Mesodermal cell (in vitro differentiated cells): Measurements from ENCODE around the gene COPS2. TPM values are rescaled to one million over a fixed set of nuclear protein-coding genes. Genes with fewer than 3 reads are reported as not detected.
A peak's percentile ranks its signal among the peaks of the same experiment; 100 is the strongest.
"Not testable (repeated sequence)": the region's sequence is repeated elsewhere in the genome, so short reads cannot be mapped to it uniquely, and the experiment has no call there.

Experiments used
- H3K27ac ChIP-seq: 2 replicates; pipeline ENCODE4 v1.7.0; 2013; ENCODE audit warnings: mild to moderate bottlenecking, low read depth, low read length, moderate library complexity; ENCODE audit not compliant: severe bottlenecking
- H3K36me3 ChIP-seq: 2 replicates; pipeline ENCODE4 v1.7.1; 2013; ENCODE audit warnings: mild to moderate bottlenecking, low read length, moderate library complexity; ENCODE audit not compliant: control insufficient read depth, insufficient read depth
- H3K4me1 ChIP-seq: one replicate; pipeline ENCODE4 v1.7.1; 2013; ENCODE audit warnings: mild to moderate bottlenecking, low read length; ENCODE audit not compliant: insufficient read depth, control insufficient read depth, poor library complexity, severe bottlenecking
- H3K4me3 ChIP-seq: 2 replicates; pipeline ENCODE4 v1.7.0; 2013; ENCODE audit warnings: low read length, control low read depth, mild to moderate bottlenecking; ENCODE audit not compliant: insufficient read depth, poor library complexity, severe bottlenecking; ENCODE audit errors: extremely low read depth
- H3K9me3 ChIP-seq: 2 replicates; pipeline ENCODE4 v1.7.1; 2013; ENCODE audit warnings: mild to moderate bottlenecking, low read length, moderate library complexity; ENCODE audit not compliant: control insufficient read depth
- WGBS, 2 experiments: methylation state at CpG; one replicate each; pipeline ENCODE4 v1.1.5; 2013; ENCODE audit warnings: missing lambda C conversion rate in 2 of 2; ENCODE audit not compliant: insufficient coverage in 2 of 2; 5-methylcytosine and 5-hydroxymethylcytosine counted together
- polyA plus RNA-seq, 2 experiments: library from polyadenylated mRNA; stranded (reverse); fragments of 50-300 nt; gene quantifications; one replicate each; pipeline ENCODE4 v1.2.3, GENCODE V29; 2013

COPS2 gene
- polyA plus RNA-seq (2013, experiment 1 of 2) = 98.1 TPM
- 120 TPM for polyA plus RNA-seq (2013, experiment 2 of 2)

DNA sequence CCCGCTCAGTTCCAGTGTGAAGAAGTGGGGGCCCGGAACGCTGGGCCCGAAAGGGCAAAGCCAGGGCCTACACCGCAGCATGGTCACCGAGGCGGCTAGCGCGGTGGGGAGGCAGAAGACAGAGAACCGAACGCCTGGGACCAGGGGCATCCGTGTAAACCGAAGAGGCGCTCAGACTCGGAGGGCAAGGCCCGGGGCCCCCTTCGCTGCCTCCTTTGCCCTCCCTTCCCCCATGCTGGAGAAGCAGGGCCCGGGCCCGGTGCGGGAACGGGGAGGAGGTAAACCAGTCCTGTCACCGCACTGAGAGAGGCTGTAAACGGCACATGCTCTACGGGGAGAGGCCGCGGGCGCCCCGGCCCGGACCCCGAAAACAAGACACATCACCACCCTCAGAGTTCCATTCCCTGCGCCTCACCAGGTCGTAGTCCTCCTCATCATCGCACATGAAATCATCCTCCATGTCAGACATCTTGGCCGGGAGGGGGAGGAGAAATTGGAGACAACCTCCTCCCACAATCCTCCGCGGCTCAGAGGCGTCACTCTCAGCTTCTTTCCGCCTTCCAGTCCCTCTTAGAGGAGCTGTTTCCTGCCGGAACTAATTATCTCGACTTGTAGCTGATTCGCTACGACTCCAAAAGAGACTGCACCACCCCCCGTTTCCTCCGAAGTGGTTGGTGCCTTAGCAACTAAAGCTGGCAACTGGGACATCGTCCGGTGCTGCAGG lies at the start of gene COPS2:
TSS of gene COPS2 (minus strand) at position 490 of the 724 bp plus-strand sequence. CDS start at position 469, 21 bp downstream.
- Histone ChIP-seq H3K4me1 (no peaks in the 10 kb centered on the region), H3K27ac (peak within 1 kb of the TSS; percentile 88), H3K9me3 (no peaks in the 10 kb centered on the region), H3K36me3 (peaks cover 5% of the 10 kb centered on the region), H3K4me3 (peak within 1 kb of the TSS; percentile 83)
- 0% methylated on average over 22 to 30 of the region's 46 CpGs for WGBS, 2 experiments

DNA sequence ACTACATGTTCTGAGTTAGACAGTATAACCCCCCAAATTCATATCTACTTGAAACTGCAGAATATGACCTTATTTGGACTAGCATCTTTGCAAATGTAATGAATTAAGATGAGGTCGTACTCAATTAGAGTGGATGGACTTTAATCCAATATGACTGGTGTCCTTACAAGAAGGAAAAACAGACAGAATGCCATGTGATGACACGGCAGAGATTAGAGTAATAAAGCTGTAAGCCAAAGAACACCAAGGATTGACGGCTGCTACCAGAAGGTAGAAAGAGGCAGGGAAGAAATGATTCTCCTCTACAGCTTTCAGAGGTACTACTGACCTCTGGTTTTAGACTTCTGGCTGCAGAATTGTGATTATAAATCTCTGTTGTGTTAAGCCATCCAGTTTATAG lies 44.9 kb upstream of the COPS2 start:
- WGBS, 2 experiments = 93 to 97% methylated on average over 2 to 3 of the region's 3 CpGs
- Histone ChIP-seq H3K4me3 (no peak overlapping the region), H3K27ac (no peak overlapping the region), H3K36me3 (no peaks in the 10 kb centered on the region), H3K9me3 (no peaks in the 10 kb centered on the region), H3K4me1 (no peaks in the 10 kb centered on the region)

DNA sequence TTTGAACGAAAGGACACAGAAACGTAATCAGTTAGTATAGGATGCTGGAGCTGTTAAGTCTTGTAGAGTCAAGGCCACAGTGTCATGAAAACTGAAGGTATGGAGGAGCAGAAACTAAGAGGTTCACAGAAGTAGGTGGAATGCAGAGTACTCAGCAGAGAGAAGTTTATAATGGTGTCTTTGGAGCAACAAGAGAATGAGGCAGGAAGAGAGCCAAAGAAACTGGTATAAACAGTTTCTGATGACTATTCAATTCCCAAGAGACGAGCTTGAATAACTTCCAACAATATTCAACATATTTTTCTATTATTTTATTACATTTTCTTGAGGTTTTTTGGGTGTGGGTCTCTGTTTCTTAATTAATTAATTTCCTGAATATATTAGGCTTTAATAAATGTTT lies 44.3 kb upstream of the COPS2 start:
- 90 to 95% methylated on average over 2 of the region's 3 CpGs for WGBS, 2 experiments
- no peaks in the 10 kb centered on the region for H3K36me3 ChIP-seq
- no peaks in the 10 kb centered on the region for H3K9me3 ChIP-seq
- H3K27ac ChIP-seq = no peak overlapping the region
- H3K4me1 ChIP-seq = no peaks in the 10 kb centered on the region
- no peak overlapping the region for H3K4me3 ChIP-seq

DNA sequence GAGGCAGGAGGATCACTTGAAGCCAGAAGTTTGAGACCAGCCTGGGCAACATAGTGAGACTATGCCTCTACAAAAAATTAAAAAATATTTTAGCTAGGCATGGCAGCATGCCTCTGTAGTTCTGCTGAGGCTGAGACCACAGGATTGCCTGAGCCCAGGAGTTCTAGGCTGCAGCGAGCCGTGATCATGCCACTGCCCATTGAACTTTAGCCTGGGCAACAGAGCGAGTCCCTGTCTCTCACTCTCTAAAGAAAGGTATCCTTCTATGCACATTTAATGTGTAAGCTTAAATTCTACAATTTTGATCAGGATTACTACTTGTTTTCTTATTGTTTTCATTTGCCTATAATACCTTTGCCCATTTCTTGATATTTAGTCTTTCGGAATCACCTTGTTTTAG lies 41.5 kb upstream of the COPS2 start:
- Histone ChIP-seq H3K4me3 (no peak overlapping the region), H3K4me1 (no peaks in the 10 kb centered on the region), H3K36me3 (no peaks in the 10 kb centered on the region), H3K27ac (no peak overlapping the region), H3K9me3 (no peaks in the 10 kb centered on the region)
- WGBS, 2 experiments = 100% methylated on average over 2 of the region's 4 CpGs

DNA sequence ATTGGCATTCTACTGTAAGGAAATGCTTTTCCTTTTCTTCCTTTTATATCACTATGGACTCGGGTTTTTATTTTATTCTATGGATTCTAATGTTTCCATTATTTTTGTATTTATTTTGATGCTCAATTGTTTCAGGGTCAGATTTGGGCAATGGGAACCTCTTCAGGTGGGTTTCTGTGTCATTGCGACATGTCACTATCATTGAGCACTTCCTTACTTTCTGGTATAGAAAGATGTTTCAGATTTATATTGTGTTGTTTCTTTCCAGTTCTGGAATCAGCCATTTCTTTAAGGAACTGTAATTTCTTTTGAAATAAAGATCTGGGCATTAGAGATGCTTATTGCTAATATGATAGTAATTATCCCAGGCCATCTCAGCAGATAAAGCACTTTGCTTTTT lies 36.5 kb upstream of the COPS2 start:
- Histone ChIP-seq H3K4me3 (no peak overlapping the region), H3K36me3 (no peaks in the 10 kb centered on the region), H3K4me1 (no peaks in the 10 kb centered on the region), H3K27ac (no peak overlapping the region), H3K9me3 (no peaks in the 10 kb centered on the region)
- no CpG with 5 or more reads among the region's 2 CpGs for WGBS, 2 experiments

DNA sequence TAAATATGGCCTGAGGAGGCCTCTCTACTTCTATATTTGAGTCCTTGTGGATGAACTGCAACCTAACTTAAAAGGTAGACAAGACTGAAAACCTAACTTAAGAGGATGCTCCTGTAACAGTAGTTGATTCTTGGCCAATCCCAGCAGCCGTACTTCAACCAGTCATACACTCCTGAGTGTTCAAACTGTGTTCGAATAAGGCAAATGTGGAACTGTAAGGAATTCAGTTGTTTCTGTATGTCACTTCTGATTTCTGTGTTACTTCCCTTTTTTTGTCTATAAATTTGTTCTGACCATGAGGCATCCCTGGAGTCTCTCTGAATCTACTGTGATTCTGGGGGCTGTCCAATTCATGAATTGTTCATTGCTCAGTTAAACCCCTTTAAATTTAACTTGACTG lies 35.2 kb upstream of the COPS2 start:
- H3K4me3 ChIP-seq = no peak overlapping the region
- H3K9me3 ChIP-seq = no peaks in the 10 kb centered on the region
- H3K27ac ChIP-seq = no peak overlapping the region
- no peaks in the 10 kb centered on the region for H3K36me3 ChIP-seq
- no peaks in the 10 kb centered on the region for H3K4me1 ChIP-seq
- 80% methylated on average over 1 of the region's 2 CpGs; no CpG with 5 or more reads in 1 of the 2 experiments for WGBS, 2 experiments

DNA sequence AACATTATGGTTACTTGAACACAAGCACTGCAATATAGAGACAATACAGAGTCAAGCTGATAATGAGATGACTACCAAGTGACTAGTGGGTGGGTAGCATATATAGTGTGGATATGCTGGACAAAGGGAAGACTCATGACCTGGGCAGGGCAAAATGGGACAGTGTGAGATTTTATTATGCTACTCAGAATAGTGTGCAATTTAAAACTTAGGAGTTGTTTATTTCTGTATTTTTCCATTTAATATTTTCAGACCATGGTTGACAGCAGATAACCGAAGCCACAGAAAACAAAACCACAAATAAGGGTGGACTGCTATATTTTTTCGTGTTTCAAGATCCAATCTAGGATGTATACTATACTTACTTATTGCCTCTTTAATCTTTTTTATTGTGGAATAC lies 34.2 kb upstream of the COPS2 start:
- WGBS, 2 experiments = no CpG with 5 or more reads among the region's 2 CpGs
- Histone ChIP-seq H3K4me3 (no peak overlapping the region), H3K36me3 (no peaks in the 10 kb centered on the region), H3K9me3 (no peaks in the 10 kb centered on the region), H3K27ac (no peak overlapping the region), H3K4me1 (no peaks in the 10 kb centered on the region)

DNA sequence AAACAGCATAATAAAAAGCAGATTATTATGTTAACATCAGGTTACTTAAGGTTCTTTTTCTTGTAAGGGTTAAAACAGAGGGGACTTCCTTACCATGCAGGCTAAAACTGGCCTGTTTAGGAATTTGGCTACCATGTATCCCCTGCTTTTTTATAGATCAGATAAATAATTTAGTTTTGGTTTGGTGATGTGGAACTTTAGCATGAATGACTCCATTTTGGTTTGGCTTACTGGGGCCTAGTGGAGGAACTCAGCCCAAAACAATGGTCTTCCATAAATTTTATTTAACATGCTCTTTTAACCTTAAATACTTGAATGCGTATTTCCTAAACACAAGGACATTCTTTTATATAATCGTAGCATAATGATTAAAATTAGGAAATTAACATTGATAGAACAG lies 33.5 kb upstream of the COPS2 start:
- Histone ChIP-seq H3K9me3 (no peaks in the 10 kb centered on the region), H3K4me3 (no peak overlapping the region), H3K4me1 (no peaks in the 10 kb centered on the region), H3K27ac (no peak overlapping the region), H3K36me3 (no peaks in the 10 kb centered on the region)
- WGBS, 2 experiments = no CpG with 5 or more reads among the region's 2 CpGs

DNA sequence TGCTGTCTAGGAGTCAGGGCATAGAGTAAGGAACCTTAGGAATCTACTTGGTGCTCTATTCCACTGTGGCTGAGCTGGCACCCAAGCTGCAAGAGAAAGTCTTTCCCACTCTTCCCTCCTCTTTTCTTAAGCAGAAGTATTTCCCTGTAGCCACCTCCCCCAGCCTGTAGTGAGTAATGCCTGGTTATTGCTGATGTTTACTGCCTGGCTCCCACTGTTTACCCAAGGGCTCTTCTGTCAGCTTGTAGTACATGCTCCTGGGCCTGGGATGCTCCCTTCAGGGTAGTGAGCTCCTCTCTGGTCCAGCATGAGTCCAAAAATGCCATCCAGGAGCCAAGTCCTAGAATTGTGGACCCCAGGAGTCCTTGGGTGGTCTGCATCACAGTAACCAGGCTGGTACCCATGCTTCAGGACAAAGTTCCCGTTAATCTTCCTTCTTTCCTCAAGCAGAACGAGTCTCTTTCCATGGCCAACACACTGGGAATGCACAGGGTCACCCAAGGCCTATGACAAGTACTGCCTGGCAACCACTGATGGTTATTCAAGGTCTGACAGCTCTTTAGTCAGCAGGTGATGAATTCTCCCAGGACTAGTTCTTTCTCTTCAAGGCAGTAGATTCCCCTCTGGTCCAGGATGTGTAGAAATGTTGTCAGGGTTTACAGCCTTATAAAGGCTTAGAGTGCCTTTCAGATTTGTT lies 32.3 kb upstream of the COPS2 start:
- Histone ChIP-seq H3K36me3 (no peaks in the 10 kb centered on the region), H3K4me1 (no peaks in the 10 kb centered on the region), H3K9me3 (no peaks in the 10 kb centered on the region), H3K4me3 (no peak overlapping the region), H3K27ac (no peak overlapping the region)
- 92 to 100% methylated on average over 2 of the region's 2 CpGs for WGBS, 2 experiments

DNA sequence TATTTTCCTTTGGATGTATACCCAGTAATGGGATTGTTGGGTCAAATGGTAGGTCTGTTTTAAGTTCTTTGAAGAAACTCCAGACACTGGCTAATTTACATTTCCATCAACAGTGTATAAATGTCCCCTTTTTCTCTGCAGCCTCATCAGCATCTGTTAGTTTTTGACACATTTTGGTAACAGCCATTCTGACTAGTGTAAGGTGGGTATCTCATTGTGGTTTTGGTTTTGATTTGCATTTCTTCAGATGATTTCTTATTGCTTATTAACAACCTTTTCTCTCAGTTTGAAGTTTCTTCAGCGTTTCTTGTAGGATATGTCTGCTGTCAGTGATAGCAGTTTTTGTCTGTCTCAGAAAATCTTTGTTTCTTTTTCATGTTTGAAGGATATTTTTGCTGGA lies 30.1 kb upstream of the COPS2 start:
- H3K4me3 ChIP-seq = no peak overlapping the region
- H3K9me3 ChIP-seq = no peaks in the 10 kb centered on the region
- WGBS, 2 experiments = no CpG with 5 or more reads among the region's 1 CpG
- no peak overlapping the region for H3K27ac ChIP-seq
- no peaks in the 10 kb centered on the region for H3K36me3 ChIP-seq
- H3K4me1 ChIP-seq = no peaks in the 10 kb centered on the region

DNA sequence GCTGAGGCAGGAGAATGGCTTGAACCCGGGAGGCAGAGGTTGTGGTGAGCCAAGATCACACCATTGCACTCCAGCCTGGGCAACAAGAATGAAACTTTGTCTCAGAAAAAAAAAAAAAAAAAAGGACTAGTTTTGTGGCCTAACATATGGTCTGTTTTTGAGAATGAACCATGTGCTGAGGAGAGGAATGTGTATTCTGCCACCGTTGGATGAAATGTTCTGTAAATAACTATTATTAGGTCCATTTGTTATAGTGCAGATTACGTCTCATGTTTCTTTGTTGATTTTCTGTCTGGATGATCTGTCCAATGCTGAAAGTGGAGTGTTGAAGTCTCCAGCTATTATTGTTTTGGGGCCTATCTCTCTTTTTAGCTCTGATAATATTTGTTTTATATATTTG lies 28.3 kb upstream of the COPS2 start:
- not testable (repeated sequence) for H3K4me1 ChIP-seq, H3K9me3 ChIP-seq, H3K36me3 ChIP-seq, H3K27ac ChIP-seq, H3K4me3 ChIP-seq
- 100% methylated on average over 1 to 3 of the region's 3 CpGs for WGBS, 2 experiments
